Prostate gland (tissue), 2 donors: ENCODE measurements around the gene CCER1.

ENCODE experiments used
- POLR2A ChIP-seq: fragments of 450-650 bp; IDR thresholded peaks from one replicate; pipeline ENCODE4 v1.6.1; 2016; ENCODE audit warnings: antibody characterized with exemption, mild to moderate bottlenecking
- POLR2AphosphoS5 ChIP-seq: sonication (generic); formaldehyde crosslinking; IDR thresholded peaks from one replicate; pipeline ENCODE4 v1.6.1; 2017; ENCODE audit warnings: antibody characterized with exemption
- TF ChIP-seq, protein P1 (sequence below), 4 experiments: fragments of 200-600 bp in 2 of 4; fragments of 450-650 bp in 2 of 4; sonication (generic) in 2 of 4; IDR thresholded peaks; 1 replicate in 3 of 4; 2 replicates in 1 of 4; pipeline ENCODE4 v1.5.1; 2016 to 2019; ENCODE audit warnings: antibody characterized with exemption in 4 of 4, mild to moderate bottlenecking in 2 of 4, moderate library complexity in 2 of 4

DNA sequence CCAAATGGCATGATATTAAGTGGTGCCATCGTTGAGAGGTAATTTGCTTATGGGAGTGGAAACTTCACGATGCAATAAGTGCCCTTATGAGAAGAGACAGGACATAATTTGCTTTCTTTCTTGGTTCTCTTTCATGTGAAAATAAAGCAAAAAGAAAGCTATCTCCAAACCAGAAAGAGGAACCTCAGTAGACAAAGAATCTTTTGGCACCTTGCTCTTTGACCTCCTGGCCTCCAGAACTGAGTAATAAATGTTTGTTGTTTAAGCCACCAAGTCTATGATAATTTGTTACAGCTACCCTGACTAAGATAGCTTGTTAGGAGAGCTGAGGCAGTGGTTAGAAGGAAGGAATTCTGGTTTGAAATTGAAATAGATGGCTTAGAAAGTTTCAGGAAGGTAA, 39.6 kb downstream of the CCER1 start:
- TF ChIP-seq, protein P1, sequence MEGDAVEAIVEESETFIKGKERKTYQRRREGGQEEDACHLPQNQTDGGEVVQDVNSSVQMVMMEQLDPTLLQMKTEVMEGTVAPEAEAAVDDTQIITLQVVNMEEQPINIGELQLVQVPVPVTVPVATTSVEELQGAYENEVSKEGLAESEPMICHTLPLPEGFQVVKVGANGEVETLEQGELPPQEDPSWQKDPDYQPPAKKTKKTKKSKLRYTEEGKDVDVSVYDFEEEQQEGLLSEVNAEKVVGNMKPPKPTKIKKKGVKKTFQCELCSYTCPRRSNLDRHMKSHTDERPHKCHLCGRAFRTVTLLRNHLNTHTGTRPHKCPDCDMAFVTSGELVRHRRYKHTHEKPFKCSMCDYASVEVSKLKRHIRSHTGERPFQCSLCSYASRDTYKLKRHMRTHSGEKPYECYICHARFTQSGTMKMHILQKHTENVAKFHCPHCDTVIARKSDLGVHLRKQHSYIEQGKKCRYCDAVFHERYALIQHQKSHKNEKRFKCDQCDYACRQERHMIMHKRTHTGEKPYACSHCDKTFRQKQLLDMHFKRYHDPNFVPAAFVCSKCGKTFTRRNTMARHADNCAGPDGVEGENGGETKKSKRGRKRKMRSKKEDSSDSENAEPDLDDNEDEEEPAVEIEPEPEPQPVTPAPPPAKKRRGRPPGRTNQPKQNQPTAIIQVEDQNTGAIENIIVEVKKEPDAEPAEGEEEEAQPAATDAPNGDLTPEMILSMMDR (IDR thresholded peaks at IDR 0.05): no peak
- no peak for TF ChIP-seq POLR2A
- no peak for TF ChIP-seq POLR2AphosphoS5
